Measurements from ENCODE around the gene PRSS53.

PRSS53 gene

GRCh38 chr16:31036691-31037090, 52.1 kb downstream of the PRSS53 start:
- DNase-seq, result no peak

- peak; percentile 89 for DNase-seq
Measured at GRCh38 chr16:31033709-31034492, 54.8 kb downstream of the PRSS53 start.
